MG63 (cell line): ENCODE results near the gene TBC1D17. TPM values are rescaled to one million over a fixed set of nuclear protein-coding genes. Genes with fewer than 3 reads are reported as not detected.

Experiments used
- DNase-seq: peaks from one replicate; pipeline ENCODE4 v3.0.0-alpha.2; 2020
- H3K27me3 ChIP-seq: fragments of 250-450 bp; sonication (Bioruptor Pico); 2 replicates; pipeline ENCODE4 v1.5.1; 2020; ENCODE audit warnings: mild to moderate bottlenecking, moderate library complexity
- H3K36me3 ChIP-seq: fragments of 250-450 bp; sonication (Bioruptor Pico); 2 replicates; pipeline ENCODE4 v1.5.1; 2020; ENCODE audit warnings: mild to moderate bottlenecking, moderate library complexity
- H3K4me3 ChIP-seq: fragments of 250-450 bp; sonication (Bioruptor Pico); 2 replicates; pipeline ENCODE4 v1.5.1; 2020; ENCODE audit warnings: mild to moderate bottlenecking, moderate library complexity
- H3K9me3 ChIP-seq: fragments of 250-450 bp; sonication (Bioruptor Pico); 2 replicates; pipeline ENCODE4 v1.5.1; 2020; ENCODE audit warnings: mild to moderate bottlenecking, moderate library complexity
- total RNA-seq: library from RNA; depleted of rRNA; stranded (reverse); fragments of >200 nt; shearing (Covaris generic); gene quantifications from 2 replicates; pipeline ENCODE4 v1.2.3, GENCODE V29; 2014; ENCODE audit warnings: low replicate concordance; rRNA removed

TBC1D17 gene
- total RNA-seq, 1 experiment from 2014 or later = 11.5 TPM

DNA sequence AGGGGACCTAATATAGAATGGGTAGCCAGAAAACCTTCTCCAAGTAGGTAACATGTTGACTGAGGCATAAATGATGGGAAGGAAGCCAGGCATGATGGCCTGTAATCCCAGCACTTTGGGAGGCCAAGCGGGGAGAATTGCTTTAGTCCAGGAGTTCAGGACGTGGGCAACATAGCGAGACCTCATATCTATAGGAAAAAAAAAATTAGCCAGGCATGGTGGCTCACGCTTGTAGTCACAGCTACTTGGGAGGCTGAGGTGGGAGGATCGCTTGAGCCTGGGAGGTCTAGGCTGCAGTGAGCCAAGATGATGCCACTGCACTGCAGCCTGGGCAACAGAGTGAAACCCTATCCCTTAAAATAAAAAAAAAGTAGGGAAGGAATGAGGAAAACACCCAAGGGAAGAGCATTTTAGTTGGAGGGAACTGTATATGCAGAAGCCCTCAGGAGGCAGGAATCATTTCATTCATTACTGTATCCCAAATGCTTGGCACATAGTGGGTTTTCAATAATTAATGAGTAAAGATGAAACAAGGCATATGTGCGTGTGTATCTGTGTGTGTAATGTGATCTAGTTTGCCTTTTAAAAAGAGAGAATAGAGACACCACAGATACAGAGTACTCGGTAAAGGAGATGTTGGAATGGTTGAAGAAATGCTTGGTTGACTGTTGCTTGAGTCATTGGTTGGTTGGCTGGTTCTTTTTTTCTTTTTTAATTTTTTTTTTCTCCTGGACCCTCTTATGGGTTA lies 54.0 kb downstream of the TBC1D17 start:
- DNase-seq = no peak

DNA sequence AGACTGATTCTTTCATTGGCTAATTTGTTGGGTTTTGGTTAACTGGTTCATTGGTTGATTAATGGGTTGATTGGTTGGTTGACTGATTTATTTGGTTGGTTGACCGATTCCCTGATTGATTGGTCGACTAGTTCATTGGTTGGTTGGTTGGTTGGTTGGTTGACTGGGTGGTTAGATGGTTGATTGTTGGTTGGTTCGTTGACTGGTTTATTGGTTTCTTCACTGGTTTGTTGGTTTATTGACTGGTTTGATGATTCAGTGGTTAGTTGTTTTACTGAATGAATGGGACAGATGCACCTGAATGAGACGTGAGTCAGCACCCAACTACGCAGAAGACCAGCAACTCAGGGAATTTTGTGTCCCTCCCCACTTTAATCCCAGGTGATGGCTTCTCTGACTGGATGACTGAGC lies 54.5 kb downstream of the TBC1D17 start:
- Histone ChIP-seq H3K36me3 (peaks cover 34% of the 10 kb centered on the region), H3K9me3 (no peaks in the 10 kb centered on the region), H3K27me3 (no peaks in the 10 kb centered on the region), H3K4me3 (no peak overlapping the region)
- no peak for DNase-seq

More for the DNA sequence above, 54.0 kb downstream of the TBC1D17 start:
- Histone ChIP-seq H3K4me3 (no peak overlapping the region), H3K9me3 (no peaks in the 10 kb centered on the region), H3K27me3 (no peaks in the 10 kb centered on the region), H3K36me3 (peaks cover 40% of the 10 kb centered on the region)

DNA sequence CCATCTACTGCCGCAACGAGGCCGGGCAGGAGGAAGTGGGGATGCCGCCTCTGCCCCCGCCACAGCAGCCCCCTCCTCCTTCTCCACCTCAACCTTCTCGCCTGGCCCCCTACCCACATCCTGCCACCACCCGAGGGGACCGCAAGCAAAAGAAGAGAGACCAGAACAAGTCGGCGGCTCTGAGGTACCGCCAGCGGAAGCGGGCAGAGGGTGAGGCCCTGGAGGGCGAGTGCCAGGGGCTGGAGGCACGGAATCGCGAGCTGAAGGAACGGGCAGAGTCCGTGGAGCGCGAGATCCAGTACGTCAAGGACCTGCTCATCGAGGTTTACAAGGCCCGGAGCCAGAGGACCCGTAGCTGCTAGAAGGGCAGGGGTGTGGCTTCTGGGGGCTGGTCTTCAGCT lies 55.2 kb downstream of the TBC1D17 start:
- H3K4me3 ChIP-seq = no peak overlapping the region

DNA sequence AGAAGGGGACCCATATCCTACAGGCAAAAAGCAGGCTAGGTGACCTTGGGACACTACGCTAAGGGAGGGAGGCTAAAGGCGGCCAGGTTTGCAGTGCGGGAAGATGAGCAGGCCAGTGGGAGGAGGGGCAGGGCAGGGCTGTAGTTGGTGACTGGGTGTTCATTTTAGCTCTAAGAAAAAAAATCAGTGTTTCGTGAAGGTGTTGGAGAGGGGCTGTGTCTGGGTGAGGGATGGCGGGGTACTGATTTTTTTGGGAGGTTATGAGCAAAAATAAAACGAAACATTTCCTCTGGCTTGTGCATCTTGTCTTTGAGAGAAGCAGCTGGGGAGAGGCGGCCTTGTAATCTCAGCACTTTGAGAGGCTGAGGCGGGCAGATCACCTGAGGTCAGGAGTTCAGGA lies 56.1 kb downstream of the TBC1D17 start:
- peaks cover 18% of the 10 kb centered on the region for H3K36me3 ChIP-seq
- no peak for DNase-seq
- no peaks in the 10 kb centered on the region for H3K27me3 ChIP-seq
- no peak overlapping the region for H3K4me3 ChIP-seq
- no peaks in the 10 kb centered on the region for H3K9me3 ChIP-seq

More for the DNA sequence above, 55.2 kb downstream of the TBC1D17 start:
- Histone ChIP-seq H3K9me3 (no peaks in the 10 kb centered on the region), H3K36me3 (peaks cover 27% of the 10 kb centered on the region), H3K27me3 (no peaks in the 10 kb centered on the region)
- no peak for DNase-seq

DNA sequence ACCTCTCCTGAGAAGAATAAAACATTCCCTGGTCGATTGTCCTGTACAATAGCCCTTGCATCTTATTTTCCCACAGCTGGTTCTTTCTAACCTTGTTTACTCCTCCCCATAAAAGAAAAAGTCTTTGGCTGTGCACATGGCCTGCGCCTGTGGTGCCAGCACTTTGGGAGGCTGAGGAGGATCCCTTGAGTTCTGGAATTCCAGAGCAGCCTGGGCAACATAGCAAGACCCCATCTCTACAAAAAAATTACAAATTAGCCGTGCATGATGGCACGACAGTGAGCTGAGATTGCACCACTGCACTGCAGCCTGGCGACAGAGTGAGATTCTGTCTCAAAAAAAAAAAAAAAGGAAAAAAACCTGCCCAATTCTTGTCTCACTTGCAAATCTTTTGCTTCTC lies 59.0 kb downstream of the TBC1D17 start:
- H3K27me3 ChIP-seq = no peaks in the 10 kb centered on the region
- no peak for DNase-seq
- no peaks in the 10 kb centered on the region for H3K9me3 ChIP-seq
- peaks cover 8% of the 10 kb centered on the region for H3K36me3 ChIP-seq
- no peak overlapping the region for H3K4me3 ChIP-seq

DNA sequence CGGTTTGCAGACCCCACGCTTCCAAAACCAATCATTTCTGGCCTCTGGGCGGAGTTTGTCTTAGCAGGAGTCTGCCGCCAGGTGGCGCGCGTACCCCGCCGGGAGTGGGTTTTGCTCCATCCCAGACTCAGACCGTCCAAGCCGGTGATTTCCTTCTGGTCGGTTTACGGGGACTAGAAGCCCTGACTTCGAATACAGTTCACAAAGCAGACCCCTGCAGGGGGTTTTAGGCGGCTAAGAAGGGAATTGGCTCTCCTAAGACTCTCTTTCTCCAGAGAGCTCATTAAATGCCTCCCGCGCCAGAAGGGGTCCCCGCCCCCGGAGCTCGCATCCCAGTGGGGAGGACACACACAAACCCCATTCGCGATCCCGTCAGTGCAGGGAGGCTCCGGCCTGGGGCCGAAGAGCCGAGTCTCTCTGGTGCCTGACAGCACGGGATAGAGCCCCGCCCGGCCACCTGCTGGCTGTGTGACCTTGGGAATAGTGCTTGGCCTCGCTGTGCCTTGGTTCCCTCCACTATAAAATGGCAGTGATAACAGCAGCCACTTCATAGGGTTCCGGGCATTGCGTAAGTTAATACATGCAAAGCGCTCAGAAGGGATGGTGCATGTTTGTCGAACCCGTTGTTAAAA lies 60.4 kb downstream of the TBC1D17 start:
- peak; percentile 67 for DNase-seq
- Histone ChIP-seq H3K9me3 (no peaks in the 10 kb centered on the region), H3K4me3 (peak overlapping the region; percentile 55)

More for the DNA sequence above, 60.4 kb downstream of the TBC1D17 start:
- Histone ChIP-seq H3K36me3 (peaks cover 4% of the 10 kb centered on the region; the same call in 1 of the 2 replicates), H3K27me3 (no peaks in the 10 kb centered on the region)

Other genes starting within 250 kb of the TBC1D17 start
- gene RRAS, start 237.6 kb upstream of the TBC1D17 start, total RNA-seq = 66.4 and 72.7 TPM in 2 replicates
- gene SCAF1, start 235.5 kb upstream of the TBC1D17 start, total RNA-seq = 13.4 and 22.7 TPM in 2 replicates
- 64.1 and 104 TPM in 2 replicates for gene IRF3, start 211.8 kb upstream of the TBC1D17 start, total RNA-seq
- 3.0 TPM in 1 of 2 replicates, not detected in the other for gene BCL2L12, start 211.8 kb upstream of the TBC1D17 start, total RNA-seq
- 705 and 777 TPM in 2 replicates for gene PRMT1, start 200.4 kb upstream of the TBC1D17 start, total RNA-seq
- 0.33 and 1.4 TPM in 2 replicates for gene ADM5, start 188.1 kb upstream of the TBC1D17 start, total RNA-seq
- gene CPT1C, start 186.6 kb upstream of the TBC1D17 start, total RNA-seq = not detected in 2 replicates
- gene TSKS, start 114.4 kb upstream of the TBC1D17 start, total RNA-seq = not detected in 2 replicates
- gene AP2A1, start 110.7 kb upstream of the TBC1D17 start, total RNA-seq = 83.8 and 115 TPM in 2 replicates
- 8.2 and 31.4 TPM in 2 replicates for gene FUZ, start 64.4 kb upstream of the TBC1D17 start, total RNA-seq
- 27.6 and 45.1 TPM in 2 replicates for gene MED25, start 59.4 kb upstream of the TBC1D17 start, total RNA-seq
- gene PTOV1, start 26.5 kb upstream of the TBC1D17 start, total RNA-seq = 45.1 and 96.1 TPM in 2 replicates
- gene PNKP, start 10.1 kb upstream of the TBC1D17 start, total RNA-seq = 29.4 and 46.4 TPM in 2 replicates
- 12.1 and 16.5 TPM in 2 replicates for gene AKT1S1, start 347 bp upstream of the TBC1D17 start, total RNA-seq
- 3.6 TPM in 1 of 2 replicates, not detected in the other for gene IL4I1, start 19.2 kb downstream of the TBC1D17 start, total RNA-seq
- 4.2 and 19.0 TPM in 2 replicates for gene ATF5, start 51.5 kb downstream of the TBC1D17 start, total RNA-seq
- 76.0 and 81.5 TPM in 2 replicates for gene NUP62, start 51.8 kb downstream of the TBC1D17 start, total RNA-seq
- not detected in 2 replicates for gene SIGLEC11, start 83.5 kb downstream of the TBC1D17 start, total RNA-seq
- 14.3 and 41.0 TPM in 2 replicates for gene VRK3, start 147.7 kb downstream of the TBC1D17 start, total RNA-seq
- gene ZNF473, start 148.3 kb downstream of the TBC1D17 start, total RNA-seq = 11.4 and 12.0 TPM in 2 replicates